Measurements from ENCODE around the gene NTM. TPM values are rescaled to one million over a fixed set of nuclear protein-coding genes. Genes with fewer than 3 reads are reported as not detected.

The NTM gene
- total and polyA plus RNA-seq, 2 of the 8 experiments (the other 6 are each of a cell fraction or from before 2014, with no cell fraction given), result 13.4 to 20.0 TPM

GRCh38 chr11:131912134-131912533, 541.7 kb downstream of the NTM start:
- Histone ChIP-seq H3K4me1 (replicated peaks in 1 of 4; ENCODE audit: control insufficient read depth in 3 of 4, insufficient read depth in 4 of 4, low read length in 3 of 4) (peaks cover 4 to 16% (median 8%) of the 10 kb centered on the region in 4 experiments; a peak in 6 of 7 replicates), H3K27me3 (replicated peaks in 1 of 4; ENCODE audit: control insufficient read depth in 3 of 4, extremely low read depth in 1 of 4, insufficient read depth in 3 of 4, low read length in 3 of 4) (no peaks in the 10 kb centered on the region; a peak in 2 of 7 replicates), H3K56ac (replicated peaks; ENCODE audit: insufficient read length, low read depth, low read length) (no peak overlapping the region), H3K4me2 (ENCODE audit: insufficient read depth in 1 of 2, low read depth in 2 of 2, low read length in 2 of 2) (peak overlapping the region; percentile 79 to 81), H3K4ac (replicated peaks; ENCODE audit: insufficient read length, low read depth, low read length) (no peak overlapping the region), H3K23ac (ENCODE audit: insufficient read length) (no peak overlapping the region), H2BK15ac (ENCODE audit: low read length) (no peak overlapping the region), H2AK5ac (ENCODE audit: low read depth, low read length) (no peak overlapping the region), H4K5ac (ENCODE audit: insufficient read length, low read depth, low read length) (no peak overlapping the region), H3K9ac (replicated peaks in 1 of 4; ENCODE audit: extremely low read depth in 1 of 4, low read depth in 3 of 4, low read length in 3 of 4) (no peak overlapping the region), H3K18ac (ENCODE audit: extremely low read depth, low read length) (no peak overlapping the region), H3K23me2 (ENCODE audit: low read depth, low read length) (peaks cover 7% of the 10 kb centered on the region; the same call in 1 of the 2 replicates), H3K36me3 (ENCODE audit: control insufficient read depth in 2 of 4, insufficient read depth in 4 of 4, low read length in 3 of 4) (no peaks in the 10 kb centered on the region; a peak in 1 of 8 replicates), H2BK20ac (ENCODE audit: low read length) (no peak overlapping the region), H2BK5ac (ENCODE audit: low read depth, low read length) (no peak overlapping the region), H3K9me3 (ENCODE audit: insufficient read depth in 2 of 2, low read depth in 1 of 2, low read length in 1 of 2) (no peaks in the 10 kb centered on the region), H4K20me1 (replicated peaks in 1 of 2; ENCODE audit: control insufficient read depth in 1 of 2, insufficient read depth in 2 of 2, low read length in 2 of 2) (peaks cover 0 to 2% of the 10 kb centered on the region in 2 experiments), H3K4me3 (ENCODE audit: extremely low read depth in 1 of 4, insufficient read depth in 2 of 4, low read depth in 3 of 4, low read length in 4 of 4) (peak overlapping the region in 1 of 4 experiments; percentile 85; a peak in 1 of 8 replicates), H2BK120ac (replicated peaks; ENCODE audit: low read depth, low read length) (no peak overlapping the region), H4K8ac (ENCODE audit: extremely low read depth, insufficient read depth, low read length) (peak overlapping the region; percentile 17; the same call in 1 of the 2 replicates), H2AFZ (ENCODE audit: low read length) (no peak overlapping the region), H3K27ac (ENCODE audit: low read depth, low read length) (no peak overlapping the region), H3K14ac (ENCODE audit: insufficient read length) (no peak overlapping the region), H3K79me2 (ENCODE audit: control insufficient read depth in 1 of 2, insufficient read depth in 2 of 2, low read length in 2 of 2) (no peaks in the 10 kb centered on the region), H2BK12ac (ENCODE audit: low read depth, low read length) (no peak overlapping the region), H3K79me1 (ENCODE audit: low read depth, low read length) (peaks cover 1% of the 10 kb centered on the region), H4K91ac (replicated peaks; ENCODE audit: insufficient read length, low read length) (no peak overlapping the region)
- POLR2A ChIA-PET (ENCODE audit: partially characterized antibody), result no interaction called here
- CTCF ChIA-PET (ENCODE audit: partially characterized antibody), result interaction anchor here (1.2 to 9.4 kb wide), 18 partner anchors 8 to 227 kb away, joined by 3 to 137 read pairs (median 8); no protein-coding TSS in a partner anchor
- FAIRE-seq (no peak), DNase-seq (ENCODE audit: low read depth in 1 of 2, low spot score in 2 of 2) (no peak)
- WGBS, 2 experiments (ENCODE audit: extremely low coverage in 1 of 2, insufficient coverage in 1 of 2, insufficient read length in 1 of 2, insufficient replicate concordance in 2 of 2, low coverage in 1 of 2, low lambda C conversion rate in 2 of 2, missing lambda C conversion rate in 1 of 2), result 87% methylated on average over 7 of the region's 7 CpGs; no CpG with 5 or more reads in 1 of the 2 experiments
- TF ChIP-seq E2F6 (IDR thresholded peaks at IDR 0.05), result no peak
- no peak for TF ChIP-seq RFX5 (IDR thresholded peaks at IDR 0.05; ENCODE audit: borderline replicate concordance, low read depth, low read length)
- TF ChIP-seq BRCA1 (IDR thresholded peaks at IDR 0.05; ENCODE audit: low read depth, low read length), result no peak
- TF ChIP-seq BCL11A (IDR thresholded peaks at IDR 0.05; ENCODE audit: low read depth in 2 of 2, low read length in 2 of 2), result no peak
- TF ChIP-seq BACH1 (IDR thresholded peaks at IDR 0.05; ENCODE audit: low read length), result no peak
- TF ChIP-seq CHD2 (IDR thresholded peaks at IDR 0.05; ENCODE audit: low read length), result no peak
- no peak for TF ChIP-seq EZH2 (IDR thresholded peaks at IDR 0.05; ENCODE audit: low read depth, low read length, severe bottlenecking)
- TF ChIP-seq POU5F1 (IDR thresholded peaks at IDR 0.05; ENCODE audit: low read depth, low read length), result no peak
- TF ChIP-seq SIN3A (conservative IDR thresholded peaks at IDR 0.05 in 1 of 2, IDR thresholded peaks at IDR 0.05 in 1 of 2; ENCODE audit: low read depth in 1 of 2, low read length in 2 of 2), result no peak
- TF ChIP-seq PHF8 (conservative IDR thresholded peaks at IDR 0.05; ENCODE audit: low read depth, low read length), result no peak
- no peak for TF ChIP-seq CEBPB (IDR thresholded peaks at IDR 0.05; ENCODE audit: low read depth, low read length)
- TF ChIP-seq FOSL1 (IDR thresholded peaks at IDR 0.05; ENCODE audit: insufficient read depth, low read depth, low read length), result no peak
- TF ChIP-seq ATF3 (IDR thresholded peaks at IDR 0.05; ENCODE audit: insufficient read depth, low read depth, low read length), result no peak
